Type B pancreatic cell (in vitro differentiated cells): ENCODE results near the gene PLCB1. TPM values are rescaled to one million over a fixed set of nuclear protein-coding genes. Genes with fewer than 3 reads are reported as not detected.
"Not testable (repeated sequence)": the region's sequence is repeated elsewhere in the genome, so short reads cannot be mapped to it uniquely, and the experiment has no call there.

Source experiments
- DNase-seq: peaks from one replicate; pipeline ENCODE4 v3.0.0; 2021; ENCODE audit warnings: mixed read lengths; ENCODE audit not compliant: unreplicated experiment; ENCODE audit errors: extremely low spot score
- H3K27ac Mint-ChIP-seq: 2 replicates; pipeline ENCODE4 v1.8.0; 2021; ENCODE audit warnings: mild to moderate bottlenecking, mixed read lengths
- H3K27me3 Mint-ChIP-seq: 2 replicates; pipeline ENCODE4 v1.8.0; 2021; ENCODE audit warnings: mixed read lengths
- H3K36me3 Mint-ChIP-seq: 2 replicates; pipeline ENCODE4 v1.8.0; 2021; ENCODE audit warnings: mixed read lengths
- H3K4me1 Mint-ChIP-seq: one replicate; pipeline ENCODE4 v1.8.0; 2021; ENCODE audit warnings: mixed read lengths; ENCODE audit not compliant: unreplicated experiment
- H3K4me3 Mint-ChIP-seq: 2 replicates; pipeline ENCODE4 v1.8.0; 2021; ENCODE audit warnings: mild to moderate bottlenecking, mixed read lengths
- H3K9me3 Mint-ChIP-seq: 2 replicates; pipeline ENCODE4 v1.8.0; 2021; ENCODE audit warnings: mixed read lengths
- total RNA-seq: library from RNA; stranded (reverse); gene quantifications from 2 replicates; pipeline ENCODE4 v1.2.1, GENCODE V29; 2021; ENCODE audit warnings: low replicate concordance
- TF ChIP-seq, protein P1 (sequence below): fragments of 200-600 bp; sonication (generic); conservative IDR thresholded peaks from 2 replicates; pipeline ENCODE4 v1.5.0; 2021; ENCODE audit warnings: antibody characterized with exemption, mild to moderate bottlenecking

The PLCB1 gene
- total RNA-seq, 1 donor from 2014 or later = 17.9 TPM

DNA sequence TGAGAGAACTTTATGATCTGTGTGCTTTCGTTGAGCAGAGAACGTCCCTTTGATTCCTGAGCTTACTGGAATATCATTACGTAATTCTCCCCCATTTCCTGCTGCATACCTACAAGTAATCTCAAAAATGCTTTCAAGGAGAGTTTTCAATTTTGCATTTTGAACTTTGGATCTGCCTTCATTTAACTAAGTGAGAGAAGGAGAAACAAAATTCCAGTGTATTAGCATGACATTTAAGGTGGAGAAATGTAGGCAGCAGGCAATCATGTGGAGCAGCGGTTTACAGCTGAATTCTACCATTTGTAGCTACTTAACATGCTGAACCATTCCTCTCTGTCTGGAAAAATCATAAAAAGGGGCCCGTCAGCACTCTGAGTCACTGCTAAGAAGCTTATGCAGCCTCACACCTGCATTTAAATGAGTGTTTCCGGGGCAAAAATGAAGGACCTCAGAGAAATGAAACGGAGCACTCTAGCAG lies 451.5 kb downstream of the PLCB1 start:
- TF ChIP-seq, protein P1, sequence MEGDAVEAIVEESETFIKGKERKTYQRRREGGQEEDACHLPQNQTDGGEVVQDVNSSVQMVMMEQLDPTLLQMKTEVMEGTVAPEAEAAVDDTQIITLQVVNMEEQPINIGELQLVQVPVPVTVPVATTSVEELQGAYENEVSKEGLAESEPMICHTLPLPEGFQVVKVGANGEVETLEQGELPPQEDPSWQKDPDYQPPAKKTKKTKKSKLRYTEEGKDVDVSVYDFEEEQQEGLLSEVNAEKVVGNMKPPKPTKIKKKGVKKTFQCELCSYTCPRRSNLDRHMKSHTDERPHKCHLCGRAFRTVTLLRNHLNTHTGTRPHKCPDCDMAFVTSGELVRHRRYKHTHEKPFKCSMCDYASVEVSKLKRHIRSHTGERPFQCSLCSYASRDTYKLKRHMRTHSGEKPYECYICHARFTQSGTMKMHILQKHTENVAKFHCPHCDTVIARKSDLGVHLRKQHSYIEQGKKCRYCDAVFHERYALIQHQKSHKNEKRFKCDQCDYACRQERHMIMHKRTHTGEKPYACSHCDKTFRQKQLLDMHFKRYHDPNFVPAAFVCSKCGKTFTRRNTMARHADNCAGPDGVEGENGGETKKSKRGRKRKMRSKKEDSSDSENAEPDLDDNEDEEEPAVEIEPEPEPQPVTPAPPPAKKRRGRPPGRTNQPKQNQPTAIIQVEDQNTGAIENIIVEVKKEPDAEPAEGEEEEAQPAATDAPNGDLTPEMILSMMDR = no peak
- H3K36me3 Mint-ChIP-seq = no peaks in the 10 kb centered on the region
- no peaks in the 10 kb centered on the region for H3K4me1 Mint-ChIP-seq
- DNase-seq = no peak
- H3K27me3 Mint-ChIP-seq = no peaks in the 10 kb centered on the region
- H3K27ac Mint-ChIP-seq = no peak overlapping the region
- H3K9me3 Mint-ChIP-seq = no peaks in the 10 kb centered on the region
- H3K4me3 Mint-ChIP-seq = no peak overlapping the region

DNA sequence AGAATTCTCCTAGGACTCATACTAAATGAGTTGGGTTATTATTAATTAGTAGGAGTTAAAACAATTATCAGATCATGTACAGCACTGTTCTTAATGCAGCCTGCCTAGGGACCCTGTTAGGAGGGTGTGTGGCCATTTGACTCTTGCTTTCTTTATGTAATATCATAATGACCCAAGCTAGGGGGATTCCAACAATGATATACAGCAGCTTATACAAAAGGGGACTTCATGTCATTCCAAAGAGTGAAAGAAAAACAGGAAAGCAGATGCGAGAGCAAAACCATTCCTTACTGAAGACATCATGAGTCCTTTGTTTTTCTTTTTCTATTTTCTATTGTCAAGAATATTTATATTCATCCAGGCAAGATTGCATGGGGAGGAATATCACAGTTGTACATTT lies 455.2 kb downstream of the PLCB1 start:
- H3K4me1 Mint-ChIP-seq = no peaks in the 10 kb centered on the region
- H3K27ac Mint-ChIP-seq = no peak overlapping the region
- no peak overlapping the region for H3K4me3 Mint-ChIP-seq
- no peaks in the 10 kb centered on the region for H3K36me3 Mint-ChIP-seq
- no peaks in the 10 kb centered on the region for H3K27me3 Mint-ChIP-seq
- DNase-seq = no peak
- TF ChIP-seq, protein P1 = no peak
- H3K9me3 Mint-ChIP-seq = no peaks in the 10 kb centered on the region

DNA sequence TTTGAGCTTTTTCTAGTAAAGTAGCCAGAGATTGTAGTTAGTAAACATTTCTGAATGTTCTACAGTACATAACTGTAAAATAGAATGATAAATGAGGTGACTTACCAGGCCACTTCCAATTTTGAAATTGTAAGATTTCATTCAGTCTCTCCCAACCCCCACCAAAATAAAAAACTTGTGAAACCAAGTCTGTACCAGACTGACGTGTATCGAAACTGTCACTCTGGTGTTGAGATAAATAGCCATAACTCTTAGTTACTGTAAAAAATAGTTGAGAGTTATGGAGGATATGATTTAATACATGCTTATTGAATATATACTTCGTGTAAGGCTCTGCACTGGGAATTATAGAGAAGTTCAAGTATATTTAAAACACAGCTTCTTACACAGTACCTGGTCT lies 455.7 kb downstream of the PLCB1 start:
- TF ChIP-seq, protein P1 = no peak
- no peaks in the 10 kb centered on the region for H3K27me3 Mint-ChIP-seq
- no peaks in the 10 kb centered on the region for H3K9me3 Mint-ChIP-seq
- no peaks in the 10 kb centered on the region for H3K4me1 Mint-ChIP-seq
- H3K4me3 Mint-ChIP-seq = no peak overlapping the region
- H3K27ac Mint-ChIP-seq = no peak overlapping the region
- no peak for DNase-seq
- no peaks in the 10 kb centered on the region for H3K36me3 Mint-ChIP-seq

DNA sequence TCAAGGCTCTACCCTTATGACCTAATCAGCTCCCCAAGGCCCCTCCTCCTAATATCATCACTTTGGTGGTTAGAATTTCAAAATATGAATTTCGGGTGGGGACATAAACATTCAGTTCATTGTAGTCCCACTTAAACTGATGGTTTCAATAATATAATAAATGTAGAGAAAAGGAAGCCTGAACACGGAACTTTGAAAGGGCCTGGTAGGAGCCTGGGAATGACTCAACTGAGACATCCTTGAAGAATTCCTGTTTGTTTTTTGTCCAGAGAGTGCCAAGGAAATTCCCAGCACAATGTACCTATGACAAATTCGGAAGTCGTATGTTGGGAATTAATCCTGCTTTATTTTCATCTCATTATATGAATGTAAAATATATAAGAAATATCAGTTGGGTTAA lies 457.9 kb downstream of the PLCB1 start:
- Mint-ChIP-seq H3K9me3 (no peaks in the 10 kb centered on the region), H3K36me3 (no peaks in the 10 kb centered on the region), H3K27ac (no peak overlapping the region), H3K27me3 (no peaks in the 10 kb centered on the region), H3K4me1 (no peaks in the 10 kb centered on the region), H3K4me3 (no peak overlapping the region)
- DNase-seq = no peak
- TF ChIP-seq, protein P1 = no peak

DNA sequence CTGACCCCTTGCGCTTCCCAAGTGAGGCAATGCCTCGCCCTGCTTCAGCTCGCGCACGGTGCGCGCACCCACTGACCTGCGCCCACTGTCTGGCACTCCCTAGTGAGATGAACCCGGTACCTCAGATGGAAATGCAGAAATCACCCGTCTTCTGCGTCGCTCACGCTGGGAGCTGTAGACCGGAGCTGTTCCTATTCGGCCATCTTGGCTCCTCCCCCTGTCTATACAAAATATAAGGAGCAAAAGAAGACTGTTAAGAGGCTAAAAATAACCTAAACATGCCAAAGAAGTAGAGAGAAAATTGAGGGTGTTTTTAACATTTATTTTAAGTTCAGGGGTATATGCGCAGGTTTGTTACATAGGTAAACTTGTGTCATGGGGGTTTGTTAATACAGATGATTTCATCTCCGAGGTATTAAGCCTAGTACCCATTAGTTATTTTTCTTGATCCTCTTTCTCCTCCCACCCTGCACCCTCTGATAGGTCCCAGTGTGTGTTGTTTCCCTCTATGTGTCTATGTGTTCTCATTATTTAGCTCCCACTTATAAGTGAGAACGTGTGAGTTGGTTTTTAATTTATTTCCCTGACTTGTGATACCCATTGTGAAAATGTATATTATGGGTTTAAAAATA lies 469.0 kb downstream of the PLCB1 start:
- not testable (repeated sequence) for DNase-seq, H3K4me1 Mint-ChIP-seq, H3K27me3 Mint-ChIP-seq, H3K9me3 Mint-ChIP-seq, H3K36me3 Mint-ChIP-seq
- peak overlapping the region; percentile 72 for H3K27ac Mint-ChIP-seq
- H3K4me3 Mint-ChIP-seq = peak overlapping the region; percentile 86

DNA sequence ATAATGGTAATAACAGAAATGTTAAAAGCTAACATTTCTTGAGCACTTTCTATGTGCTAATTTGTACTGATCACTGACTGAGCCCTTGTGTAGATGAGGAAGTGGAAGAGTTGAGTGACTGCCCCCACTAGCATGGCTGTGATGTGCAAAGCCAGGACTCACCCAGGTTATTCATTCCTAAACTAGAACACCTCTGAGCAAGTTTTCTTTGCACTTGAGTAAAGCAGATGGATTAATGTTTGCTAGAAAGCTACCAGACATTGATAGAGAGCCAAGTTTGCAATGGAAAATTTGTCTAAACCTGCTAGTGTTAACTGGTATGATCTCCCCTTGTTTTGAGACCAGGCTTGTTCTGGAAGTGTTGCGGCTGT lies 469.5 kb downstream of the PLCB1 start:
- Mint-ChIP-seq H3K4me1 (no peaks in the 10 kb centered on the region), H3K9me3 (no peaks in the 10 kb centered on the region), H3K36me3 (no peaks in the 10 kb centered on the region), H3K27me3 (no peaks in the 10 kb centered on the region), H3K4me3 (peak overlapping the region; percentile 44), H3K27ac (no peak overlapping the region)
- TF ChIP-seq, protein P1 = no peak
- DNase-seq = no peak
